Measurements from ENCODE around the gene SNRPN. TPM values are rescaled to one million over a fixed set of nuclear protein-coding genes. Genes with fewer than 3 reads are reported as not detected.
A peak's percentile ranks its signal among the peaks of the same experiment; 100 is the strongest.
"Not testable (repeated sequence)": the region's sequence is repeated elsewhere in the genome, so short reads cannot be mapped to it uniquely, and the experiment has no call there.

Gene SNRPN
- 29.7 TPM for total RNA-seq

DNA sequence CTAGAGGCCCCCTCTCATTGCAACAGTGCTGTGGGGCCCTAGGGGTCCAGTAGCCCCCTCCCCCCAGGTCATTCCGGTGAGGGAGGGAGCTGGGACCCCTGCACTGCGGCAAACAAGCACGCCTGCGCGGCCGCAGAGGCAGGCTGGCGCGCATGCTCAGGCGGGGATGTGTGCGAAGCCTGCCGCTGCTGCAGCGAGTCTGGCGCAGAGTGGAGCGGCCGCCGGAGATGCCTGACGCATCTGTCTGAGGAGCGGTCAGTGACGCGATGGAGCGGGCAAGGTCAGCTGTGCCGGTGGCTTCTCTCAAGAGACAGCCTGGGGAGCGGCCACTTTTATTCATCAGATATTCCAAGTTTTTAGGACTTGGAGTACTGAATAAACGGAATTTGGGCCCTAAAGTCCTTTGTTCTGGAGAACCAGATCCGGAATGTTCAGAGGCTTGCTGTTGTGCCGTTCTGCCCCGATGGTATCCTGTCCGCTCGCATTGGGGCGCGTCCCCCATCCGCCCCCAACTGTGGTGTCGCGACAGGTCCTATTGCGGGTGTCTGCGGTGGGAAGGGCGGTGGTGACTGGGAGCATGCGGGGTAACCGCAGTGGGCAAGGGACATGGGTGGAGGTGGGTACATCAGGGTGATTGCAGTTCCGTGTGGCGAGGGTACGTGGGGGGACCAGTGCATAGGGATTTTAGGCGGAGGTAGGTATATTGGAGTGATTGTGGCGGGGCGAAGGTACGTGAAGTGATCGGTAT is at the start of gene SNRPN, which contains the start of gene SNURF:
Gene SNRPN, plus strand, starts transcription at position 205 of the 748 bp plus-strand sequence. CDS start 19,467 bp downstream, outside the sequence.
Gene SNURF, plus strand, starts transcription at position 205 of the 748 bp plus-strand sequence. Its CDS starts 62 bp downstream, at position 267.
- ATAC-seq = peak; percentile 87

DNA sequence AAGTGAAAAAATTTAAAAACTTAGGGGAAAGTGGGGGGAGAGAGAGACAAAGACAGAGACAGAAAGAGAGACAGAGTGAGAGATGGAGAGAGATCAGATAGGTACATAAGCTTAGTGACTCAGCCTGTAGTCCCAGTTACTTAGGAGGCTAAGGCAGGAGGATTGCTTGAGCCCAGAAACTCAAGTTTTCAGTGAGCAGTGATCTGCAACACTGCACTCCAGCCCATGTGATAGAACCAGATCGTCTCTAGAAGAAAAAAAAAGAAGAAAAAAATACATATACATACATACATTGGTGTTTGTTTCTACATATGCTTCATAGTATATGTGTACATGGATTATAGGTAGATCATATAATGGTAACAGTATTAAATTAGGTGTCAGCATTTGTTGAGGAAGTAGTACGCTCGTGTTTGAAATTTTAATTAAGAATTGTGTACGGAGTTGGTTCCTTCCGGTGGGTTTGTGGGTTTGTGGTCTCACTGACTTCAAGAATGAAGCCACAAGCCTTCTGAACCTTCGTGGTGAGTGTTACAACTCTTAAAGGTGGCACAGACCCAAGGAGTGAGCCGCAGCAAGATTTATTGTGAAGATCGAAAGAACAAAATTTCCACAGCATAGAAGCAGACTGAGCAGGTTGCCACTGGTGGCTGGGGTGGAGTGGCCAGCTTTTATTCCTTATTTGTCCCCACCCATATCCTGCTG is 38.3 kb upstream of the SNRPN start:
- ATAC-seq (no peak), DNase-seq (ENCODE audit: low spot score) (no peak)

More for the DNA sequence above, at the start of gene SNRPN, which contains the start of gene SNURF:
- DNase-seq (ENCODE audit: low spot score) = peak; percentile 79

- DNase-seq (ENCODE audit: low spot score) (no peak), ATAC-seq (no peak)
Measured at GRCh38 chr15:24917431-24917830, 37.4 kb upstream of the SNRPN start.

DNA sequence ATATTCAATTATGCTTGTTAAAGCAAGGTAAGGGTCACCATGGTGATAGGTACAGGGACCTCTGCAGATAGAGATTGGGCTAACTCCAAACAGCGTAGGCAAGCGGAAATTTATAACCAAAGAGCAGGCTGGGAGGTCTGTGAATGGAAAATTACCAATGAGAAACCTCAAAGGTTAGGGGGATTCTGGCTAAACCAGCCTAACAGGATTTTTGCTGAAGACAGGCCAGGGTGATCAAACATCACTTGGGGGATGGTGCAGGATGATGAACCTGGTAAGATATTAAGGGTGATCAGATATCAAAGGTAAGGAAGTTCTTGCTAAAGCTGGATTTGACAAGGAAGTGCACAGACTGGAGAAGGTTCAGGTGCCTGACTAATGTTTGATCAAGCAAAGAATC is 35.3 kb upstream of the SNRPN start:
- no peak for ATAC-seq
- no peak for DNase-seq (ENCODE audit: low spot score)

- DNase-seq (ENCODE audit: low spot score); ATAC-seq: not testable (repeated sequence)
Measured at GRCh38 chr15:24922781-24923180, 32.0 kb upstream of the SNRPN start.

GRCh38 chr15:24924153-24924552 is 30.6 kb upstream of the SNRPN start:
- ATAC-seq (no peak), DNase-seq (ENCODE audit: low spot score) (no peak)

- ATAC-seq (no peak), DNase-seq (ENCODE audit: low spot score) (no peak)
Measured at GRCh38 chr15:24924621-24925020, 30.2 kb upstream of the SNRPN start.

DNA sequence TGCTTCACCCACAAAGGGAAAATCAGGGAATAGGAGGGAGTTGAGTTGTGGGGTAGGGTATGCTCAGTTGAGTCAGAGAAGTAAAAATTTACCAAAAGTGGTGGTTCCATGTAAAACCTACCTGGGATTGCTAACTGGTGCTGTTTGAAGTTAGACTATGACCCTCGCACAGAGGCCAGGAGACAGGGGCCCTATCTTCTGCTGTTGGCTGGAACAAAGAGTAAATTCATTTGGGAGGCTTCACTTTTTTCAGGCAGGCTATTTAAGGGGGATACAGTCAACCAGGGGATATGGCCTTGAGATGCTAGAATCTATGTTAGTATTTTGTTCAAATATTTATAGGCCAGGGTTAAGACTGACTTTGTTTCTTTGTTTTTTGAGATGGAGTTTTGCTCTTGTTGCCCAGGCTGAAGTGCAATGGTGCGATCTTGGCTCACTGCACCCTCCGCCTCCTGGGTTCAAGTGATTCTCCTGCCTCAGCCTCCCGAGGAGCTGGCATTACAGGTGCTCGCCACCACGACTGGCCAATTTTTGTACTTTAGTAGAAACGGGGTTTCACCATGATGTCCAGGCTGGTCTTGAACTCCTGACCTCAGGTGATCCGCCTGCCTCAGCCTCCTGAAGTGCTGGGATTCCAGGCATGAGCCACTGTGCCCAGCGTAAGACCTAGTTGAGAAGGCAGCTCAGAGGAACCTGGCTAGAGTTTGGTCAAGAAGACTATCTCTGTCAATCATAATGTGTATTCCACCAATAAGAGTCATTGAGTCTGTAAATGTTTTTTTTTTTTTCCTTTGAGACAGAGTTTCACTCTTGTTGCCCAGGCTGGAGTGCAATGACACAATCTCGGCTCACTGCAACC is 22.7 kb upstream of the SNRPN start:
- ATAC-seq; DNase-seq (ENCODE audit: low spot score): not testable (repeated sequence)

DNA sequence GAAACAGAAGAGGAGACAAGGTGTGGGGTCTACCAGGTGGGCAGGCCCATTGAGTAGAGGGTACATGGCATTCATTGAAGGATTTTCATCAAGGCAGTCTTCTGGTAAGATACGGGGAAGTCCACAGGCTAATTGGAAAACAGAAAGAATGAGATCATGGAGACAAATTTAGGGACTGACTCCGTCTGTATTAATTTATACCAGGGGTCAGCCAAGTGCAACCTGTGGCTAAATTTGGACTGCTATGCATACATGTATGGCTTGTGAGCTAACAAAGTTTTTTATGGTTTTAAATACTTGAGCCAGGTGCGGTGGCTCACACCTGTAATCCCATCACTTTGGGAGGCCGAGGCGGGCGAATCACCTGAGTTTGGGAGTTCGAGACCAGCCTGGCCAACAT is 21.1 kb upstream of the SNRPN start:
- DNase-seq (ENCODE audit: low spot score) = no peak
- ATAC-seq = no peak

- not testable (repeated sequence) for ATAC-seq; DNase-seq (ENCODE audit: low spot score)
Measured at GRCh38 chr15:24938224-24938623, 16.6 kb upstream of the SNRPN start.

DNA sequence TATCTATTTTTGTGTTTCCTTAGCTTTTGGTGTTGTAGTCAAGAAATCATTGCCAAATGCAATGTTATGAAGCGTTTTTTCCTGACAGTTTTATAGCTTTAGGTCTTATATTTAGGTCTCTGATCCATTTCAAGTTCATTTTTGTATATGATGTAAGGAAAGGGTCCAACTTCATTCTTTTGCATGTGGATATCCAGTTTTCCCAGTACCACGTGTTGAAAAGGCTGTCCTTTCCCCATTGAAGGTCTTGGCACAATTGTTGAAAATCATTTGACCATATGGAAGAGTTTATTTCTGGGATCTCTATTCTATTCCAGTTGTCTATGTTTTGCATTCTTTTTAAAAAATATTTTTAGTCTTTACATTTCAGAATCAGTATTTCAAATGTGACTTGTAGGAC is 14.6 kb upstream of the SNRPN start:
- ATAC-seq = no peak

DNA sequence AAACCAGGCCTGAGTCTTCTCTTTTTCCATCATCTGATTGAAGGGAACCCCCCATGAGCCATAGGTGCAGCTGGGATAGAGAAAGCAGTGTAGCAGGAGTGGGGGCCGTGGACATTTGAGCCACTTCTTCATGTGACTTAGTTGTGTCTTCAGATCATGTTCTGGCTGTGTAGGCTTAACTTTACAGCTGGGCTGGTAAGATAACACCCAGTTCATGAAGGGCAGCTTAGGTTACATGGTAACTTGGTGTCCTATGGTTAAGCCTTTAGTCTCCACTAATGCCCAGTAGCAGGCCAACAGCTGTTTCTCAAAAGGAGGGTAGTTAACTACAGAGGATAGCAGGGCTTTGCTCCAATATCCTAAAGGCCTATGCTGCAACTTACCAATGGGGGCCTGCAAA is 11.4 kb upstream of the SNRPN start:
- DNase-seq (ENCODE audit: low spot score) (no peak), ATAC-seq (no peak)

More for the DNA sequence above, 14.6 kb upstream of the SNRPN start:
- no peak for DNase-seq (ENCODE audit: low spot score)

DNA sequence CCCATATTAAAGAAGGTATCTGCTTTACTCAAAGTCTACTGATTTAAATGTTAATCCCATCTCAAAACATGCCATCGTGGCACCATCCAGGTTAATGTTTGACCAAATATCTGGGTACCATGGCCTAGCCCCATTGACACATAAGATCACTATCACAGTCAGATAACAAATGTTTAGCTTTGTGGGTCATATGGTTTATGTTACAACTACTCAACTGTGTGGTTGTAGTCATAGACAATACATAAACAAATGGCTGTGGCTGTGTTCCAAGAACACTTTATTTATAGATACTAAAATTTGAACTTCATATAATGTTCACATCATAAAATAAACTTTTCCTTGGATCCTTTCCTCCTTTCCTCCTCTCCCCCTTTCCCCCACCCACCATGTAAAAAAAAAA is 9.8 kb upstream of the SNRPN start:
- no peak for DNase-seq (ENCODE audit: low spot score)
- no peak for ATAC-seq

- ATAC-seq (no peak), DNase-seq (ENCODE audit: low spot score) (no peak)
Measured at GRCh38 chr15:24945711-24946110, 9.1 kb upstream of the SNRPN start.

GRCh38 chr15:24948495-24948894 is 6.3 kb upstream of the SNRPN start:
- DNase-seq (ENCODE audit: low spot score) (no peak), ATAC-seq (no peak)

GRCh38 chr15:24955531-24955921 is 739 bp downstream of the SNRPN start:
- DNase-seq (ENCODE audit: low spot score) (peak; percentile 46), ATAC-seq (peak; percentile 31)

GRCh38 chr15:24956111-24956838 is 1.5 kb downstream of the SNRPN start:
- ATAC-seq = peak; percentile 78
- DNase-seq (ENCODE audit: low spot score) = peak; percentile 68

GRCh38 chr15:24957691-24958090 is 2.9 kb downstream of the SNRPN start:
- DNase-seq (ENCODE audit: low spot score) (no peak), ATAC-seq (no peak)

GRCh38 chr15:24961967-24962366 is 7.2 kb downstream of the SNRPN start:
- ATAC-seq (peak; percentile 71), DNase-seq (ENCODE audit: low spot score) (no peak)

GRCh38 chr15:24962880-24963279 is 8.1 kb downstream of the SNRPN start:
- DNase-seq (ENCODE audit: low spot score) = no peak
- no peak for ATAC-seq
